Chondrocyte (in vitro differentiated cells): ENCODE data around the gene CA6. TPM values are rescaled to one million over a fixed set of nuclear protein-coding genes. Genes with fewer than 3 reads are reported as not detected.
A peak's percentile ranks its signal among the peaks of the same experiment; 100 is the strongest.
"Not testable (repeated sequence)": the region's sequence is repeated elsewhere in the genome, so short reads cannot be mapped to it uniquely, and the experiment has no call there.

Experiments used
- DNase-seq: peaks from one replicate; pipeline ENCODE4 v3.0.0; 2021; ENCODE audit warnings: mixed read lengths, low spot score
- H3K27ac Mint-ChIP-seq: one replicate; pipeline ENCODE4 v1.8.0; 2021; ENCODE audit warnings: mild to moderate bottlenecking, moderate library complexity, mixed read lengths; ENCODE audit not compliant: unreplicated experiment
- H3K27me3 Mint-ChIP-seq: 2 replicates; pipeline ENCODE4 v1.8.0; 2021; ENCODE audit warnings: low read depth, mixed read lengths
- H3K36me3 Mint-ChIP-seq: 2 replicates; pipeline ENCODE4 v1.8.0; 2021; ENCODE audit warnings: low read depth, mixed read lengths
- H3K4me1 Mint-ChIP-seq: 2 replicates; pipeline ENCODE4 v1.8.0; 2021; ENCODE audit warnings: low read depth, mild to moderate bottlenecking, mixed read lengths
- H3K4me3 Mint-ChIP-seq: one replicate; pipeline ENCODE4 v1.8.0; 2021; ENCODE audit warnings: mild to moderate bottlenecking, moderate library complexity, mixed read lengths; ENCODE audit not compliant: unreplicated experiment
- H3K9me3 Mint-ChIP-seq: 2 replicates; pipeline ENCODE4 v1.8.0; 2021; ENCODE audit warnings: low read depth, mixed read lengths
- CTCF ChIP-seq: fragments of 200-600 bp; sonication (generic); IDR thresholded peaks from 2 replicates; pipeline ENCODE4 v1.5.0; 2021; ENCODE audit warnings: antibody characterized with exemption, mild to moderate bottlenecking, moderate library complexity
- total RNA-seq: library from RNA; stranded (reverse); gene quantifications from 3 replicates; pipeline ENCODE4 v1.2.1, GENCODE V29; 2021

Gene CA6
- total RNA-seq, 1 donor from 2014 or later = not detected

GRCh38 chr1:8922962-8923361 lies 22.7 kb upstream of the CA6 start:
- Mint-ChIP-seq H3K27me3 (peaks cover 3% of the 10 kb centered on the region), H3K9me3 (no peaks in the 10 kb centered on the region), H3K4me1 (no peaks in the 10 kb centered on the region), H3K4me3 (no peak overlapping the region), H3K27ac (no peak overlapping the region), H3K36me3 (no peaks in the 10 kb centered on the region)
- DNase-seq = no peak
- TF ChIP-seq CTCF = no peak

GRCh38 chr1:8925406-8925805 lies 20.3 kb upstream of the CA6 start:
- H3K27me3 Mint-ChIP-seq = peaks cover 3% of the 10 kb centered on the region
- no peak for TF ChIP-seq CTCF
- H3K36me3 Mint-ChIP-seq = no peaks in the 10 kb centered on the region
- no peaks in the 10 kb centered on the region for H3K9me3 Mint-ChIP-seq
- DNase-seq = no peak
- H3K27ac Mint-ChIP-seq = no peak overlapping the region
- no peaks in the 10 kb centered on the region for H3K4me1 Mint-ChIP-seq
- H3K4me3 Mint-ChIP-seq = no peak overlapping the region

DNA sequence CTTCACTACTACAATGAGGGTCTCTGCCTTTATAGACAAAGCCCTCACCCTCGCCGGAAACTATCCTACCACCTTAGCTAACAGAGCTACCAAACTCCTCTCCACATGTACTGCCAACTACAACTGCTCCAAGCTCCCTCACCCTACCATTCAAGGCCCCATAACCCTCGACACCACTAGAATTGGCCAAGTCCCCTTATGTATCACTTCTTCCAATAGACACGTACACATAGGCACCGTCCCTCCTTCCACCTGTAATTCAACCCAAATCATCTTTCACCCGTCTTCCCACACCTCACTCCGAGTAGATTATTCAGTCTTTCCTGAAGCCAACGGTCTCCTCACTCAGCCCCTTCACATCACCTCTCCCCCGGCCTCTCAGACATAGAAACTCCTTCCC lies 19.7 kb upstream of the CA6 start:
- peaks cover 3% of the 10 kb centered on the region for H3K27me3 Mint-ChIP-seq

GRCh38 chr1:8926707-8927694 lies 18.7 kb upstream of the CA6 start:
- TF ChIP-seq CTCF = no peak
- no peaks in the 10 kb centered on the region for H3K27me3 Mint-ChIP-seq

More for the DNA sequence above, 19.7 kb upstream of the CA6 start:
- no peak for TF ChIP-seq CTCF
- Mint-ChIP-seq H3K4me3 (no peak overlapping the region), H3K9me3 (no peaks in the 10 kb centered on the region), H3K36me3 (no peaks in the 10 kb centered on the region), H3K4me1 (no peaks in the 10 kb centered on the region), H3K27ac (no peak overlapping the region)
- DNase-seq = no peak

DNA sequence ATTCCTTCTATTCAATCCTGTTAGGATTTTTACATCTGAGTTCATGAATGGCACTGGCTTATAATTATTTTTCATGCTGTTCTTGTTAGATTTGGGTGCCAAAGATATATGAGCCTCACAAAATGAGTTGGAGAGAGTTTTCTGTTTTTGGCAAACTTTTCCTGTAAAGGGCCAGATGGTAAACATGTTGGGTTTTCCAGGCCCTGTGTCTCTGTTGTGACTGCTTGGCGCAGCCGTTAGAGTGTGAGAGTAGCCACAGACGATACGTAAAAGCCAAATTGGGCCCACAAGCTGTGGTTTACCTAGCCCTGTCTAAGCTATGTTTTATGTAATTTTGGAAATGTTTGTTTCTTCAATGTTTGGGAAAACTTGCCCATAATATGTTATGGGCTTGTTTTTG lies 15.6 kb upstream of the CA6 start:
- no peak for TF ChIP-seq CTCF
- no peak overlapping the region for H3K27ac Mint-ChIP-seq
- H3K9me3 Mint-ChIP-seq = no peaks in the 10 kb centered on the region
- H3K4me1 Mint-ChIP-seq = no peaks in the 10 kb centered on the region
- DNase-seq = no peak
- H3K27me3 Mint-ChIP-seq = no peaks in the 10 kb centered on the region
- H3K4me3 Mint-ChIP-seq = no peak overlapping the region
- H3K36me3 Mint-ChIP-seq = no peaks in the 10 kb centered on the region

More at GRCh38 chr1:8926707-8927694, 18.7 kb upstream of the CA6 start:
- Mint-ChIP-seq H3K36me3 (no peaks in the 10 kb centered on the region), H3K27ac (no peak overlapping the region), H3K4me3 (no peak overlapping the region), H3K4me1 (no peaks in the 10 kb centered on the region), H3K9me3 (no peaks in the 10 kb centered on the region)
- no peak for DNase-seq

DNA sequence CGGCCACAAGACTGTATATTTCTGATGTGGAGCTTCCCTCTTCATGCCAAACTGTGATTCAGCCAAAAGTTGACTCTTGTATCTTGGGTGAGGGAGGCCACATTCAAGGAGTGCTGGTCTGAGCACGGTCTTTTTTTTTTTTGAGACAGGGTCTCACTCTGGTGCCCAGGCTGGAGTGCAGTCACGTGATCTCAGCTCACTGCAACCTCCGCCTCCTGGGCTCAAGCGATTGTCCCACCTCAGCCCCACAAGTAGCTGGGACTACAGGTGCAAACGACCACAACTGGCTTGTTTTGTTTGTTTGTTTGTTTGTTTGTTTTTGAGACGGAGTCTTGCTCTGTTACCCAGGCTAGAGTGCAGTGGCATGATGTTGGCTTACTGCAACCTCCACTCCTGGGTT lies 8.6 kb upstream of the CA6 start:
- H3K27me3 Mint-ChIP-seq, H3K27ac Mint-ChIP-seq, H3K9me3 Mint-ChIP-seq, H3K36me3 Mint-ChIP-seq, H3K4me3 Mint-ChIP-seq: not testable (repeated sequence)
- peak; percentile 33 for DNase-seq
- peaks cover 14% of the 10 kb centered on the region for H3K4me1 Mint-ChIP-seq
